HEK293 (cell line): ENCODE data around the gene CADPS2.

Source experiments
- ATF2 ChIP-seq: fragments of 450-650 bp; formaldehyde crosslinking; IDR thresholded peaks from 2 replicates; pipeline ENCODE4 v1.5.1; 2016; ENCODE audit warnings: missing biosample characterization, missing genetic modification characterization, low read depth
- BCL6B ChIP-seq: fragments of 450-650 bp; formaldehyde crosslinking; IDR thresholded peaks from 2 replicates; pipeline ENCODE4 v1.5.1; 2017; ENCODE audit warnings: missing biosample characterization, missing genetic modification characterization
- HOXA7 ChIP-seq: sonication (generic); formaldehyde crosslinking; IDR thresholded peaks from 2 replicates; pipeline ENCODE4 v1.8.1; 2022; ENCODE audit warnings: missing genetic modification reagents, borderline replicate concordance
- IKZF3 ChIP-seq: fragments of 450-650 bp; IDR thresholded peaks from 2 replicates; pipeline ENCODE4 v1.5.0; 2018; ENCODE audit warnings: missing biosample characterization, mild to moderate bottlenecking, missing genetic modification characterization, moderate library complexity
- KLF1 ChIP-seq: fragments of 450-650 bp; formaldehyde crosslinking; IDR thresholded peaks from 2 replicates; pipeline ENCODE4 v1.5.1; 2016; ENCODE audit warnings: missing biosample characterization, missing genetic modification characterization
- KLF7 ChIP-seq: fragments of 450-650 bp; formaldehyde crosslinking; IDR thresholded peaks from 2 replicates; pipeline ENCODE4 v1.5.1; 2016; ENCODE audit warnings: missing biosample characterization, missing genetic modification characterization, borderline replicate concordance
- KLF9 ChIP-seq: fragments of 450-650 bp; formaldehyde crosslinking; IDR thresholded peaks from 2 replicates; pipeline ENCODE4 v1.5.1; 2016; ENCODE audit warnings: missing biosample characterization, missing genetic modification characterization, low read depth
- RBAK ChIP-seq: fragments of 450-650 bp; formaldehyde crosslinking; IDR thresholded peaks from 2 replicates; pipeline ENCODE4 v1.5.1; 2016; ENCODE audit warnings: missing biosample characterization, missing genetic modification characterization
- SP3 ChIP-seq: fragments of 450-650 bp; formaldehyde crosslinking; IDR thresholded peaks from 2 replicates; pipeline ENCODE4 v1.5.1; 2016; ENCODE audit warnings: missing biosample characterization, missing genetic modification characterization
- ZBTB17 ChIP-seq: fragments of 450-650 bp; formaldehyde crosslinking; IDR thresholded peaks from 2 replicates; pipeline ENCODE4 v1.5.1; 2016; ENCODE audit warnings: missing biosample characterization, missing genetic modification characterization
- ZEB2 ChIP-seq: fragments of 450-650 bp; formaldehyde crosslinking; IDR thresholded peaks from 2 replicates; pipeline ENCODE4 v1.5.1; 2016; ENCODE audit warnings: missing biosample characterization, missing genetic modification characterization
- ZFP3 ChIP-seq: fragments of 450-650 bp; formaldehyde crosslinking; IDR thresholded peaks from 2 replicates; pipeline ENCODE4 v1.5.1; 2016; ENCODE audit warnings: low read depth, missing biosample characterization, missing genetic modification characterization
- ZIC2 ChIP-seq: fragments of 450-650 bp; formaldehyde crosslinking; IDR thresholded peaks from 2 replicates; pipeline ENCODE4 v1.5.1; 2016; ENCODE audit warnings: missing biosample characterization, missing genetic modification characterization
- ZNF112 ChIP-seq: fragments of 450-650 bp; formaldehyde crosslinking; IDR thresholded peaks from 2 replicates; pipeline ENCODE4 v1.5.0; 2017; ENCODE audit warnings: missing biosample characterization, missing genetic modification characterization
- ZNF132 ChIP-seq: fragments of 450-650 bp; formaldehyde crosslinking; IDR thresholded peaks from 2 replicates; pipeline ENCODE4 v1.5.1; 2017; ENCODE audit warnings: missing biosample characterization, missing genetic modification characterization, borderline replicate concordance
- ZNF133 ChIP-seq: fragments of 450-650 bp; formaldehyde crosslinking; IDR thresholded peaks from 2 replicates; pipeline ENCODE4 v1.5.1; 2016; ENCODE audit warnings: missing biosample characterization, missing genetic modification characterization
- ZNF175 ChIP-seq: fragments of 450-650 bp; formaldehyde crosslinking; IDR thresholded peaks from 2 replicates; pipeline ENCODE4 v1.5.1; 2016; ENCODE audit warnings: missing biosample characterization, missing genetic modification characterization
- ZNF202 ChIP-seq: fragments of 450-650 bp; formaldehyde crosslinking; IDR thresholded peaks from 2 replicates; pipeline ENCODE4 v1.5.1; 2016; ENCODE audit warnings: missing biosample characterization, missing genetic modification characterization, borderline replicate concordance
- ZNF248 ChIP-seq: fragments of 450-650 bp; formaldehyde crosslinking; IDR thresholded peaks from 2 replicates; pipeline ENCODE4 v1.5.1; 2017; ENCODE audit warnings: missing biosample characterization, missing genetic modification characterization
- ZNF292 ChIP-seq: fragments of 450-650 bp; formaldehyde crosslinking; IDR thresholded peaks from 2 replicates; pipeline ENCODE4 v1.5.1; 2016; ENCODE audit warnings: low read depth, missing biosample characterization, missing genetic modification characterization, borderline replicate concordance
- ZNF341 ChIP-seq: fragments of 450-650 bp; formaldehyde crosslinking; IDR thresholded peaks from 2 replicates; pipeline ENCODE4; 2016; ENCODE audit warnings: low read depth, missing biosample characterization, missing genetic modification characterization
- ZNF366 ChIP-seq: fragments of 450-650 bp; formaldehyde crosslinking; conservative IDR thresholded peaks from 2 replicates; pipeline ENCODE4 v1.5.1; 2016; ENCODE audit warnings: missing biosample characterization, missing genetic modification characterization
- ZNF488 ChIP-seq: fragments of 450-650 bp; formaldehyde crosslinking; IDR thresholded peaks from 2 replicates; pipeline ENCODE4 v1.5.1; 2016; ENCODE audit warnings: missing biosample characterization, missing genetic modification characterization
- ZNF514 ChIP-seq: fragments of 450-650 bp; formaldehyde crosslinking; IDR thresholded peaks from 2 replicates; pipeline ENCODE4 v1.5.1; 2016; ENCODE audit warnings: missing biosample characterization, missing genetic modification characterization
- ZNF596 ChIP-seq: fragments of 450-650 bp; IDR thresholded peaks from 2 replicates; pipeline ENCODE4 v1.5.0; 2018; ENCODE audit warnings: missing biosample characterization, mild to moderate bottlenecking, missing genetic modification characterization, moderate library complexity
- ZNF776 ChIP-seq: fragments of 450-650 bp; formaldehyde crosslinking; IDR thresholded peaks from 2 replicates; pipeline ENCODE4 v1.5.0; 2017; ENCODE audit warnings: missing biosample characterization, missing genetic modification characterization, borderline replicate concordance
- ZSCAN30 ChIP-seq: fragments of 450-650 bp; IDR thresholded peaks from 2 replicates; pipeline ENCODE4 v1.5.1; 2018; ENCODE audit warnings: missing biosample characterization, mild to moderate bottlenecking, missing genetic modification characterization, moderate library complexity
- TF ChIP-seq, protein P1 (sequence below): fragments of 450-650 bp; formaldehyde crosslinking; IDR thresholded peaks from 2 replicates; pipeline ENCODE4 v1.5.1; 2017; ENCODE audit warnings: missing biosample characterization, missing genetic modification characterization
- TF ChIP-seq, protein P2 (sequence below): fragments of 450-650 bp; formaldehyde crosslinking; IDR thresholded peaks from 2 replicates; pipeline ENCODE4; 2016; ENCODE audit warnings: missing biosample characterization, missing genetic modification characterization
- TF ChIP-seq, protein P3 (sequence below): fragments of 450-650 bp; formaldehyde crosslinking; IDR thresholded peaks from 2 replicates; pipeline ENCODE4 v1.5.1; 2016; ENCODE audit warnings: missing biosample characterization, missing genetic modification characterization

CADPS2 gene

GRCh38 chr7:122886357-122887081 lies at the start of gene CADPS2 (continued):
- TF ChIP-seq, protein P1, sequence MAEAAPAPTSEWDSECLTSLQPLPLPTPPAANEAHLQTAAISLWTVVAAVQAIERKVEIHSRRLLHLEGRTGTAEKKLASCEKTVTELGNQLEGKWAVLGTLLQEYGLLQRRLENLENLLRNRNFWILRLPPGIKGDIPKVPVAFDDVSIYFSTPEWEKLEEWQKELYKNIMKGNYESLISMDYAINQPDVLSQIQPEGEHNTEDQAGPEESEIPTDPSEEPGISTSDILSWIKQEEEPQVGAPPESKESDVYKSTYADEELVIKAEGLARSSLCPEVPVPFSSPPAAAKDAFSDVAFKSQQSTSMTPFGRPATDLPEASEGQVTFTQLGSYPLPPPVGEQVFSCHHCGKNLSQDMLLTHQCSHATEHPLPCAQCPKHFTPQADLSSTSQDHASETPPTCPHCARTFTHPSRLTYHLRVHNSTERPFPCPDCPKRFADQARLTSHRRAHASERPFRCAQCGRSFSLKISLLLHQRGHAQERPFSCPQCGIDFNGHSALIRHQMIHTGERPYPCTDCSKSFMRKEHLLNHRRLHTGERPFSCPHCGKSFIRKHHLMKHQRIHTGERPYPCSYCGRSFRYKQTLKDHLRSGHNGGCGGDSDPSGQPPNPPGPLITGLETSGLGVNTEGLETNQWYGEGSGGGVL (tag by site-specific recombination) = peak; percentile 90
- TF ChIP-seq ZNF175 (tag by site-specific recombination) (no peak), IKZF3 (tag by site-specific recombination) (peak; percentile 81), ZNF596 (tag by site-specific recombination) (no peak), HOXA7 (CRISPR knock-in tag) (no peak), KLF7 (tag by site-specific recombination) (no peak), ATF2 (tag by site-specific recombination) (no peak), ZNF488 (tag by site-specific recombination) (no peak), KLF9 (tag by site-specific recombination) (peak; percentile 46; the same call in 1 of the 2 replicates), ZNF112 (no peak), KLF1 (tag by site-specific recombination) (peak; percentile 54; the same call in 1 of the 2 replicates), ZNF366 (no peak), ZNF202 (tag by site-specific recombination) (no peak), ZNF514 (no peak), ZSCAN30 (tag by site-specific recombination) (peak; percentile 85; the same call in 1 of the 2 replicates), ZFP3 (tag by site-specific recombination) (no peak), ZNF248 (tag by site-specific recombination) (no peak), ZNF132 (tag by site-specific recombination) (no peak), ZNF776 (no peak), ZBTB17 (tag by site-specific recombination) (peak; percentile 32; the same call in 1 of the 2 replicates), ZNF341 (tag by site-specific recombination) (peak; percentile 46; the same call in 1 of the 2 replicates), ZNF292 (tag by site-specific recombination) (no peak), RBAK (tag by site-specific recombination) (no peak), BCL6B (tag by site-specific recombination) (no peak), ZIC2 (no peak), ZNF133 (no peak), ZEB2 (tag by site-specific recombination) (no peak; the same call in 1 of the 2 replicates), SP3 (tag by site-specific recombination) (peak; percentile 68)
- TF ChIP-seq, protein P2, sequence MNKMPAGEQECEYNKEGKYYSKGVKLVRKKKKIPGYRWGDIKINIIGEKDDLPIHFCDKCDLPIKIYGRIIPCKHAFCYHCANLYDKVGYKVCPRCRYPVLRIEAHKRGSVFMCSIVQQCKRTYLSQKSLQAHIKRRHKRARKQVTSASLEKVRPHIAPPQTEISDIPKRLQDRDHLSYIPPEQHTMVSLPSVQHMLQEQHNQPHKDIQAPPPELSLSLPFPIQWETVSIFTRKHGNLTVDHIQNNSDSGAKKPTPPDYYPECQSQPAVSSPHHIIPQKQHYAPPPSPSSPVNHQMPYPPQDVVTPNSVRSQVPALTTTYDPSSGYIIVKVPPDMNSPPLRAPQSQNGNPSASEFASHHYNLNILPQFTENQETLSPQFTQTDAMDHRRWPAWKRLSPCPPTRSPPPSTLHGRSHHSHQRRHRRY (tag by site-specific recombination) = no peak
- TF ChIP-seq, protein P3, sequence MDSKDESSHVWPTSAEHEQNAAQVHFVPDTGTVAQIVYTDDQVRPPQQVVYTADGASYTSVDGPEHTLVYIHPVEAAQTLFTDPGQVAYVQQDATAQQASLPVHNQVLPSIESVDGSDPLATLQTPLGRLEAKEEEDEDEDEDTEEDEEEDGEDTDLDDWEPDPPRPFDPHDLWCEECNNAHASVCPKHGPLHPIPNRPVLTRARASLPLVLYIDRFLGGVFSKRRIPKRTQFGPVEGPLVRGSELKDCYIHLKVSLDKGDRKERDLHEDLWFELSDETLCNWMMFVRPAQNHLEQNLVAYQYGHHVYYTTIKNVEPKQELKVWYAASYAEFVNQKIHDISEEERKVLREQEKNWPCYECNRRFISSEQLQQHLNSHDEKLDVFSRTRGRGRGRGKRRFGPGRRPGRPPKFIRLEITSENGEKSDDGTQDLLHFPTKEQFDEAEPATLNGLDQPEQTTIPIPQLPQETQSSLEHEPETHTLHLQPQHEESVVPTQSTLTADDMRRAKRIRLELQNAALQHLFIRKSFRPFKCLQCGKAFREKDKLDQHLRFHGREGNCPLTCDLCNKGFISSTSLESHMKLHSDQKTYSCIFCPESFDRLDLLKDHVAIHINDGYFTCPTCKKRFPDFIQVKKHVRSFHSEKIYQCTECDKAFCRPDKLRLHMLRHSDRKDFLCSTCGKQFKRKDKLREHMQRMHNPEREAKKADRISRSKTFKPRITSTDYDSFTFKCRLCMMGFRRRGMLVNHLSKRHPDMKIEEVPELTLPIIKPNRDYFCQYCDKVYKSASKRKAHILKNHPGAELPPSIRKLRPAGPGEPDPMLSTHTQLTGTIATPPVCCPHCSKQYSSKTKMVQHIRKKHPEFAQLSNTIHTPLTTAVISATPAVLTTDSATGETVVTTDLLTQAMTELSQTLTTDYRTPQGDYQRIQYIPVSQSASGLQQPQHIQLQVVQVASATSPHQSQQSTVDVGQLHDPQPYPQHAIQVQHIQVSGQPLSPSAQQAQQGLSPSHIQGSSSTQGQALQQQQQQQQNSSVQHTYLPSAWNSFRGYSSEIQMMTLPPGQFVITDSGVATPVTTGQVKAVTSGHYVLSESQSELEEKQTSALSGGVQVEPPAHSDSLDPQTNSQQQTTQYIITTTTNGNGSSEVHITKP (tag by site-specific recombination) = peak; percentile 64
